GM10248 (cell line): Measurements from ENCODE around the gene SENP8.

ENCODE experiments used
- CTCF ChIA-PET: fragments of 300-600 bp; sonication (Branson Sonifier 250); formaldehyde crosslinking; extraction: SDS; loops from one replicate; lab custom pipeline; 2021; ENCODE audit warnings: antibody characterized with exemption; lab: Yijun Ruan, JAX
- POLR2A ChIA-PET: fragments of 350-650 bp; sonication (Branson Sonifier 250); formaldehyde crosslinking; extraction: SDS; loops from one replicate; lab custom pipeline; 2020; ENCODE audit warnings: antibody characterized with exemption; lab: Yijun Ruan, JAX
- DNase-seq: peaks from one replicate; pipeline ENCODE4 v3.0.0; 2012; ENCODE audit errors: extremely low spot score
- TF ChIP-seq, protein P1 (sequence below): IDR thresholded peaks from 2 replicates; pipeline ENCODE4 v1.5.1; 2012; ENCODE audit warnings: mild to moderate bottlenecking, low read depth; ENCODE audit errors: extremely low read depth, missing control alignments, control extremely low read depth

The SENP8 gene

DNA sequence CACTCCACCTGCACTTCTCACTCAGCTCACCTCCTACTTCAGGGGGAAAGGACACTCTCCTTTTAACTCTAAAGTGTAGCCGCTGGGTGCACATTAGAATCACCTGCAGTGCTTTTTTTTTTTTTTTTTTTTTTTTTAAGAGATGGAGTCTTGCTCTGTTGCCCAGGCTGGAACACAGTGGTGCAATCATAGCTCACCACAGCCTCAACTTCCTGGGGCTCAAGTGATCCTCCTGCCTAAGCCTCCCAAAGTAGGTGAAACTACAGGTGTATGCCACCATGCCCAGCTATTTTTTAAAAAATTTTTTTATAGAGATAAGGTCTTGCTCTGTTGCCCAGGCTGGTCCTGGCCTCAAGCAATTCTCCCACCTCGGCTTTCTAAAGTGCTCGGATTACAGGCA is 58.5 kb downstream of the SENP8 start:
- DNase-seq = no peak
- TF ChIP-seq, protein P1, sequence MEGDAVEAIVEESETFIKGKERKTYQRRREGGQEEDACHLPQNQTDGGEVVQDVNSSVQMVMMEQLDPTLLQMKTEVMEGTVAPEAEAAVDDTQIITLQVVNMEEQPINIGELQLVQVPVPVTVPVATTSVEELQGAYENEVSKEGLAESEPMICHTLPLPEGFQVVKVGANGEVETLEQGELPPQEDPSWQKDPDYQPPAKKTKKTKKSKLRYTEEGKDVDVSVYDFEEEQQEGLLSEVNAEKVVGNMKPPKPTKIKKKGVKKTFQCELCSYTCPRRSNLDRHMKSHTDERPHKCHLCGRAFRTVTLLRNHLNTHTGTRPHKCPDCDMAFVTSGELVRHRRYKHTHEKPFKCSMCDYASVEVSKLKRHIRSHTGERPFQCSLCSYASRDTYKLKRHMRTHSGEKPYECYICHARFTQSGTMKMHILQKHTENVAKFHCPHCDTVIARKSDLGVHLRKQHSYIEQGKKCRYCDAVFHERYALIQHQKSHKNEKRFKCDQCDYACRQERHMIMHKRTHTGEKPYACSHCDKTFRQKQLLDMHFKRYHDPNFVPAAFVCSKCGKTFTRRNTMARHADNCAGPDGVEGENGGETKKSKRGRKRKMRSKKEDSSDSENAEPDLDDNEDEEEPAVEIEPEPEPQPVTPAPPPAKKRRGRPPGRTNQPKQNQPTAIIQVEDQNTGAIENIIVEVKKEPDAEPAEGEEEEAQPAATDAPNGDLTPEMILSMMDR = no peak
- POLR2A ChIA-PET = no interaction called here
- CTCF ChIA-PET = interaction anchor here (1.3 to 1.5 kb wide), 3 partner anchors 20 to 22 kb away, joined by 3 to 5 read pairs (median 4); no protein-coding TSS in a partner anchor

DNA sequence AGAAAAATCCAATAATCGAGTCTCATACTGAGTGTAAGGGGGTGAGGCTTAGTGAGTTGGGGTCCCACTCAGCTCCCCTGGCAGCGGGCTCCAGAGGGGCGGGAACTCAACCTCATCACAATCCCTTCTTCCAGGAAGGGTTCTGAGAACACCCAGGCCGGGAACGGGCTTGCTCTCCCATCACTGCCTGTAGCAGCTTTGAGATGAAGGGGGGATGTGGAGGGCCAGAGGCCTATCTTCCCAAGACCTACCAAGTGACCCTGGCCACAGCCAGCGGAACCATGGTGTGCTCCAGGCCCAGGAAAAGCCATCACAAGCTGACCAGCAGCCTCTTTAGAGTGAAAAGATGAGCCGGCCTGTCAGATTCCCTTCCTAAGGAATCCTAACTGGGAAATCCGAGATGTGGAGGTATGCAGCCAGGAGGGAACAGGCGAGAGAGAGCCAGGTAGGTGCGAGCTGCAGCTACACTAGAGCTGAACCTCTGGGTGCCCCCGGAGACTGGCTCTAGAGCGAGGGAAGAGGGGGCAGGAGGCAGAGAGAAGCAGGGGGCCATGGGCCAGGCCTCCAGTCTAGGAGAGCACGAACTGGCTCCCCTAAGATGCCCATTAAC is 60.9 kb downstream of the SENP8 start:
- DNase-seq = no peak
- CTCF ChIA-PET = interaction anchor here (1.3 to 4.1 kb wide), 2 partner anchors 22 to 48 kb away, joined by 3 to 14 read pairs; no protein-coding TSS in a partner anchor
- TF ChIP-seq, protein P1 = no peak

DNA sequence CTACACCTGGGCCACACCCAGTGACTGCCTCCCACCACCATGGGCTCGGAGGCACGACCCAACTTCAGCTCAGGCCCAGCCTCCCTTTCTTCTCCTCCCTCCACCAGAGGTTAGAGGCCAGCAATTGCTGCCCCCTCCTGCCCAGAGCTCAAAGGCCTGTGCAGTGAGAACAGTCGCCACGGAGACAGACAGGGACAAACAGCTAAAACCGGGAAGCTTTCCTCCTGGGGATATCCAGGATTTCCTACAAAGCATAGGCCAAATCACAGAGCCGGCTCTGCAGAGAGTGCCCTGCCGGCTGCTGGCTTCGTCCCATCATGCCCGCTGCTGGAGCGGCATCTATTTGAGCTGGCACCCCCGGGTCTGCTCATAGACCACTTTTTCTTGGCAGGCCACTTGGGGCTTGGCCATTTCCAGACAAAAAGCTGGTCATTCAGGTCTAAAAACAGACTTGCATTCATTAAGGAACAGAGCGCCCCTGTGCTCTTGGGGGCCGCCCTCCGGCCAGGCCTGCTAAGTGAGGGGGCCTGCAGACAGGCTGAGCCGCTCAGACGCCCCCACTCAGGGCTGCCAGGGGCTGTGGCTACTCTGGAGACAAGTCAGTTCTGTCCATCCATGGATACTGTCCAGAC is 61.9 kb downstream of the SENP8 start:
- TF ChIP-seq, protein P1 = no peak
- no peak for DNase-seq
- CTCF ChIA-PET = interaction anchor here (1.3 to 4.1 kb wide), 2 partner anchors 23 to 47 kb away, joined by 3 to 14 read pairs; no protein-coding TSS in a partner anchor
- POLR2A ChIA-PET = no interaction called here

More for the DNA sequence above, 60.9 kb downstream of the SENP8 start:
- POLR2A ChIA-PET = no interaction called here

DNA sequence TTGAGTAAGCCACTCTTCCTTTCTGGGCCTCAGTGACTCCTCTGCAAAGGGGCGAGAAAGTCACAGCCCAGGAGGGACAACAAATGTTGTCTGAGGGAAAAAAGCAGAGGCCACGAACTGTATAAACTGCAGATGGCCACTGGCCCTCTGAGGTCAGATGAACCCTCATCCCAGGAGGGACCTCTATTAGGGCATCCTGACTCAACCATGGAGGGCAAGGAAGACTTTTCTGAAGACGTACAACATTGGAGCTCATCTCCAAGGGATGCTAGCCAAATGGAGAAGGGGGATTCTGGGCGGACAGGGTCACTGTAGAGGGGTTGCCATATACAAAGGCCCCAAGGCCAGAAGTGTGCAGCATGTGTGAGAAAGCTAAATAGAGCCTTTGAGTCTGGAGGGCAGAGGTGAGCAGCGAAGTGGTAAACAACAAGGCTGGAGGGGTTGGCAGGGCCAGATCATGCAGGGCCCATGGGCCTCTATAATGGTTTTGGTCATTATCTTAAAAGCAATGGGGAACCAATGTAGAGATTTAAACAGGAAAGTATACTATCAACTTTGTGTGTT is 62.6 kb downstream of the SENP8 start:
- POLR2A ChIA-PET = no interaction called here
- DNase-seq = no peak
- CTCF ChIA-PET = interaction anchor here (1.3 to 4.1 kb wide), 2 partner anchors 24 to 46 kb away, joined by 3 to 14 read pairs; no protein-coding TSS in a partner anchor
- TF ChIP-seq, protein P1 = no peak

DNA sequence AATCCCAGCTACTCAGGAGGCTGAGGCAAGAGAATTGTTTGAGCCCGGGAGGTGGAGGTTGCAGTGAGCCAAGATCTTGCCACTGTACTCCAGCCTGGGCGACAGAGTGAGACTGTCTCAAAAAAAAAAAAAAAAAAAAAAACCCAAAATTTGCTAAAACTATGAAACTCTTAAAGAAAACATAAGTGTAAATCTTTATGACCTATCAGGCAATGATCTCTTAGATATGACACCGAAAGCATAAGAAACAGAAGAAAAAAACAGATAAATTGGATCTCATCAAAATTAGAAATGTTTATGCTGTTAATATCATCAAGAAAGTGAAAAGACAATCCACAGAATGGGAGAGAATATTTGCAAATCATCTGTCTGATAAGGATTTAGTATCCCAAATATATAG is 64.0 kb downstream of the SENP8 start:
- TF ChIP-seq, protein P1 = no peak
- DNase-seq = no peak
- ChIA-PET POLR2A (no interaction called here), CTCF (interaction anchor here (1.0 to 4.1 kb wide), 3 partner anchors 16 to 36 kb away, joined by 3 to 14 read pairs (median 3); partner anchors contain the start of gene GRAMD2A)

DNA sequence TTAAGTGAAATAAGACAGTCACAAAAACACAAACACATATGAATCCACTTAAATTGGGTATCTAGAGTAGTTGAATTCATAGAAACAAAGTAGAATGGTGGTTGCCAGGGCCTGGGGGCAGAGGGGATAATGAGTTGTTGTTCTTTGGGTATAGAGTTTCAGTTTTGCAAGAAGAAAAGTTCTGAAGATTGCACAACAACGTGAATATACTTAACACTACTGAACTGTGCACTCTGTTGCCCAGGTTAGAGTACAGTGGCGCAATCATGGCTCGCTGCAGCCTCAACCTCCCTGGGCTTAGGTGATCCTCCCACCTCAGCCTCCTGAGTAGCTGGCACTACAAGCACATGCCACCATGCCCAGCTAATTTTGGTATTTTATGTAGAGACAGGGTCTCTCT is 64.5 kb downstream of the SENP8 start:
- CTCF ChIA-PET = no interaction called here
- TF ChIP-seq, protein P1 = no peak
- POLR2A ChIA-PET = no interaction called here
- DNase-seq = no peak
